SK-N-SH (cell line): ENCODE data around the gene HPDL. TPM values are rescaled to one million over a fixed set of nuclear protein-coding genes. Genes with fewer than 3 reads are reported as not detected.

ENCODE experiments used
- CTCF ChIA-PET: fragments of 300-600, 350-600 bp; formaldehyde crosslinking; extraction: SDS; loops from one replicate; lab custom pipeline; 2021; lab: Yijun Ruan, JAX
- POLR2A ChIA-PET: fragments of 350-600 bp; sonication (Branson Sonifier 250); formaldehyde crosslinking; extraction: SDS; loops from one replicate; lab custom pipeline; 2020; ENCODE audit warnings: antibody characterized with exemption, inconsistent platforms; lab: Yijun Ruan, JAX
- DNase-seq: peaks from one replicate; pipeline ENCODE4 v3.0.0; 2012
- H2AFZ ChIP-seq: fragments of 200-600 bp; sonication (generic); 2 replicates; pipeline ENCODE4 v1.8.1; 2016; ENCODE audit warnings: antibody characterized with exemption, mild to moderate bottlenecking, low read depth
- H3F3A ChIP-seq: fragments of 200-600 bp; sonication (generic); replicated peaks from 2 replicates; pipeline ENCODE3; 2016; ENCODE audit warnings: antibody characterized with exemption, mild to moderate bottlenecking; ENCODE audit not compliant: insufficient read depth
- H3K27ac ChIP-seq, 2 experiments: fragments of 200-500 bp in 1 of 2; fragments of 200-600 bp in 1 of 2; sonication (Bioruptor generic) in 1 of 2; sonication (generic), shearing (Covaris generic) in 1 of 2; 2 replicates each; pipeline versions ENCODE4 v1.5.1 to v1.6.1; 2014 to 2016; ENCODE audit warnings: low read depth in 2 of 2, inconsistent platforms in 1 of 2, low read length in 1 of 2, mild to moderate bottlenecking in 1 of 2, mixed read lengths in 1 of 2
- H3K27me3 ChIP-seq: fragments of 200-600 bp; sonication (generic), shearing (Covaris generic); 2 replicates; pipeline ENCODE4 v1.6.1; 2016; ENCODE audit warnings: mixed run types; ENCODE audit not compliant: insufficient read depth
- H3K36me3 ChIP-seq, 2 experiments: fragments of 200-500 bp in 1 of 2; fragments of 200-600 bp in 1 of 2; sonication (Bioruptor generic) in 1 of 2; sonication (generic) in 1 of 2; replicated peaks in 1 of 2; 2 replicates each; pipeline versions ENCODE3 to v1.5.1; 2014 to 2016; ENCODE audit warnings: low read length in 1 of 2, mild to moderate bottlenecking in 1 of 2; ENCODE audit not compliant: insufficient read depth in 2 of 2, control insufficient read depth in 1 of 2
- H3K4me1 ChIP-seq, 2 experiments: fragments of 200-500 bp in 1 of 2; fragments of 200-600 bp in 1 of 2; sonication (Bioruptor generic) in 1 of 2; sonication (generic), shearing (Covaris generic) in 1 of 2; 2 replicates each; pipeline versions ENCODE4 v1.5.1 to v1.6.1; 2014 to 2016; ENCODE audit warnings: low read depth in 1 of 2, low read length in 1 of 2, mixed run types in 1 of 2; ENCODE audit not compliant: insufficient read depth in 2 of 2, control insufficient read depth in 1 of 2
- H3K4me2 ChIP-seq: fragments of 200-600 bp; sonication (generic), shearing (Covaris generic); 2 replicates; pipeline ENCODE4 v1.6.1; 2017; ENCODE audit warnings: mixed run types
- H3K4me3 ChIP-seq, 2 experiments: fragments of 200-500 bp in 1 of 2; fragments of 200-600 bp in 1 of 2; sonication (Bioruptor generic) in 1 of 2; sonication (generic), shearing (Covaris generic) in 1 of 2; 2 replicates each; pipeline versions ENCODE4 v1.5.1 to v1.8.1; 2014 to 2016; ENCODE audit warnings: low read depth in 2 of 2, inconsistent platforms in 1 of 2, low read length in 1 of 2, mild to moderate bottlenecking in 1 of 2, mixed read lengths in 1 of 2, moderate library complexity in 1 of 2
- H3K79me2 ChIP-seq: fragments of 200-600 bp; sonication (generic); 2 replicates; pipeline ENCODE4 v1.8.1; 2017; ENCODE audit warnings: mild to moderate bottlenecking; ENCODE audit not compliant: insufficient read depth
- H3K9ac ChIP-seq: fragments of 200-600 bp; sonication (generic); 2 replicates; pipeline ENCODE4 v1.6.1; 2017; ENCODE audit warnings: mixed run types
- H3K9me2 ChIP-seq: fragments of 200-600 bp; sonication (generic); 2 replicates; pipeline ENCODE4 v1.6.1; 2017; ENCODE audit warnings: mixed run types
- H3K9me3 ChIP-seq: fragments of 200-600 bp; sonication (generic); 2 replicates; pipeline ENCODE4 v1.6.1; 2017; ENCODE audit warnings: mixed run types, mild to moderate bottlenecking, moderate library complexity
- H4K20me1 ChIP-seq: fragments of 200-600 bp; sonication (generic); 2 replicates; pipeline ENCODE4 v1.6.1; 2017; ENCODE audit warnings: mild to moderate bottlenecking, mixed run types; ENCODE audit not compliant: insufficient read depth
- CHD2 ChIP-seq: fragments of 150-350 bp; IDR thresholded peaks from 2 replicates; pipeline ENCODE4 v1.6.1; 2018; ENCODE audit warnings: low read length; ENCODE audit not compliant: partially characterized antibody
- FOXJ3 ChIP-seq: sonication (generic); formaldehyde crosslinking; IDR thresholded peaks from 2 replicates; pipeline ENCODE4 v1.5.1; 2020; ENCODE audit warnings: mild to moderate bottlenecking, missing genetic modification reagents
- GATA2 ChIP-seq: sonication (generic); formaldehyde crosslinking; IDR thresholded peaks from 2 replicates; pipeline ENCODE4 v1.5.0; 2020; ENCODE audit warnings: mild to moderate bottlenecking, missing genetic modification reagents
- MAX ChIP-seq: IDR thresholded peaks from 2 replicates; pipeline ENCODE4 v1.4.0; 2012; ENCODE audit warnings: low read depth
- MXI1 ChIP-seq: IDR thresholded peaks from 2 replicates; pipeline ENCODE4 v1.6.1; 2012; ENCODE audit warnings: mild to moderate bottlenecking, low read depth, low read length, improper control_type of control experiment
- SMC3 ChIP-seq: IDR thresholded peaks from 2 replicates; pipeline ENCODE4 v1.6.1; 2012; ENCODE audit warnings: low read depth, low read length, improper control_type of control experiment
- USF1 ChIP-seq: IDR thresholded peaks from 2 replicates; pipeline ENCODE4 v1.4.0; 2012; ENCODE audit warnings: low read depth, borderline replicate concordance
- USF2 ChIP-seq: fragments of 150-350 bp; IDR thresholded peaks from 2 replicates; pipeline ENCODE4 v1.6.1; 2017; ENCODE audit warnings: antibody characterized with exemption, low read length, low read depth, borderline replicate concordance
- ZBTB33 ChIP-seq: IDR thresholded peaks from 2 replicates; pipeline ENCODE4 v1.4.0; 2012; ENCODE audit warnings: low read depth, borderline replicate concordance
- WGBS: methylation state at CpG from one replicate; pipeline ENCODE4 v1.1.6; 2017; ENCODE audit warnings: low lambda C conversion rate; 5-methylcytosine and 5-hydroxymethylcytosine counted together
- polyA plus RNA-seq, 3 experiments: library from polyadenylated mRNA; depleted of rRNA; stranded (reverse); fragments of >200 nt; gene quantifications; 2 replicates each; pipeline ENCODE4 v1.2.3, GENCODE V29; 2012

The HPDL gene
- 0.19 and 0.25 TPM in 2 replicates for polyA plus RNA-seq (2012; rRNA removed)
- polyA plus RNA-seq (2012; cell fraction: cytosol; rRNA removed) = 0.13 and 0.25 TPM in 2 replicates
- polyA plus RNA-seq (2012; cell fraction: nucleus; rRNA removed) = 0.14 and 0.42 TPM in 2 replicates

- H3K36me3 ChIP-seq = peaks cover 0 to 14% of the 10 kb centered on the region in 2 experiments
- no peak within 1 kb of the TSS; a peak in 1 of 4 replicates for H3K27ac ChIP-seq
- H3K9me3 ChIP-seq = no peaks in the 10 kb centered on the region
- no peaks in the 10 kb centered on the region for H3K79me2 ChIP-seq
- peak within 1 kb of the TSS; percentile 56 for H2AFZ ChIP-seq
- H3F3A ChIP-seq = no peaks in the 10 kb centered on the region
- no peaks in the 10 kb centered on the region for H4K20me1 ChIP-seq
- WGBS = 61% methylated on average over 21 of the region's 96 CpGs
- CTCF ChIA-PET = interaction anchor here (0.6 to 2.3 kb wide), 6 partner anchors 11 to 330 kb away, joined by 3 to 8 read pairs (median 4); no protein-coding TSS in a partner anchor
- H3K4me3 ChIP-seq = peak within 1 kb of the TSS in 1 of 2 experiments; percentile 35; a peak in 2 of 4 replicates
- DNase-seq = peak; percentile 92
- peak; percentile 51 for TF ChIP-seq CHD2
- no peak for TF ChIP-seq MAX
- TF ChIP-seq GATA2 (CRISPR knock-in tag) = no peak
- TF ChIP-seq USF1 = no peak
- peak; percentile 68; the same call in 1 of the 2 replicates for TF ChIP-seq MXI1
- no peak for TF ChIP-seq SMC3
- no peak for TF ChIP-seq USF2
- no peak for TF ChIP-seq FOXJ3 (CRISPR knock-in tag)
- TF ChIP-seq ZBTB33 = no peak
- TF ChIP-seq, all 33 proteins: peak for 2
- POLR2A ChIA-PET = interaction anchor here (1.2 to 4.9 kb wide), 4 partner anchors 13 to 23 kb away, joined by 3 to 38 read pairs (median 4); partner anchors contain the start of genes MUTYH and TOE1
- Histone ChIP-seq H3K4me1 (peaks cover 0 to 8% of the 10 kb centered on the region in 2 experiments; a peak in 1 of 4 replicates), H3K9me2 (no peaks in the 10 kb centered on the region), H3K4me2 (peak within 1 kb of the TSS; percentile 19; the same call in 1 of the 2 replicates), H3K9ac (no peak within 1 kb of the TSS), H3K27me3 (no peaks in the 10 kb centered on the region)
These were observed at the start of gene HPDL for GRCh38 chr1:45326627-45327623. HPDL (plus strand) TSS chr1:45326895; CDS start chr1:45327149, 254 bp downstream.
